T-helper 22 cell (primary cell): ENCODE data around the gene ETV6.

Experiments
- DNase-seq: peaks from one replicate; pipeline ENCODE4 v3.0.0-alpha.2; 2020; ENCODE audit warnings: low read depth

The ETV6 gene

GRCh38 chr12:11777451-11777850 lies 128.0 kb downstream of the ETV6 start:
- DNase-seq: no peak

- DNase-seq: no peak
Measured at GRCh38 chr12:11777962-11778361, 128.5 kb downstream of the ETV6 start.

- DNase-seq: no peak
Measured at GRCh38 chr12:11778713-11779685, 129.5 kb downstream of the ETV6 start.

GRCh38 chr12:11780521-11781101 lies 131.1 kb downstream of the ETV6 start:
- DNase-seq: no peak

- DNase-seq: no peak
Measured at GRCh38 chr12:11782914-11783420, 133.5 kb downstream of the ETV6 start.

GRCh38 chr12:11785712-11786111 lies 136.2 kb downstream of the ETV6 start:
- no peak for DNase-seq

- DNase-seq: no peak
Measured at GRCh38 chr12:11786638-11787365, 137.3 kb downstream of the ETV6 start.

- no peak for DNase-seq
Measured at GRCh38 chr12:11787437-11787836, 138.0 kb downstream of the ETV6 start.

GRCh38 chr12:11787933-11788849 lies 138.7 kb downstream of the ETV6 start:
- DNase-seq: no peak

GRCh38 chr12:11793921-11794710 lies 144.6 kb downstream of the ETV6 start:
- no peak for DNase-seq

- DNase-seq: no peak
Measured at GRCh38 chr12:11794751-11795150, 145.3 kb downstream of the ETV6 start.

- DNase-seq: no peak
Measured at GRCh38 chr12:11795192-11795912, 145.9 kb downstream of the ETV6 start.

GRCh38 chr12:11795913-11796459 lies 146.5 kb downstream of the ETV6 start:
- DNase-seq: no peak

GRCh38 chr12:11797317-11797913 lies 147.9 kb downstream of the ETV6 start:
- DNase-seq: no peak

- no peak for DNase-seq
Measured at GRCh38 chr12:11798006-11798708, 148.7 kb downstream of the ETV6 start.

GRCh38 chr12:11798856-11799501 lies 149.5 kb downstream of the ETV6 start:
- no peak for DNase-seq

- DNase-seq: no peak
Measured at GRCh38 chr12:11799502-11799873, 150.0 kb downstream of the ETV6 start.

GRCh38 chr12:11801643-11802042 lies 152.2 kb downstream of the ETV6 start:
- DNase-seq: no peak
